Measurements from ENCODE around the gene OR7A5. TPM values are rescaled to one million over a fixed set of nuclear protein-coding genes. Genes with fewer than 3 reads are reported as not detected.

The OR7A5 gene
- total RNA-seq: not detected in 2 replicates

DNA sequence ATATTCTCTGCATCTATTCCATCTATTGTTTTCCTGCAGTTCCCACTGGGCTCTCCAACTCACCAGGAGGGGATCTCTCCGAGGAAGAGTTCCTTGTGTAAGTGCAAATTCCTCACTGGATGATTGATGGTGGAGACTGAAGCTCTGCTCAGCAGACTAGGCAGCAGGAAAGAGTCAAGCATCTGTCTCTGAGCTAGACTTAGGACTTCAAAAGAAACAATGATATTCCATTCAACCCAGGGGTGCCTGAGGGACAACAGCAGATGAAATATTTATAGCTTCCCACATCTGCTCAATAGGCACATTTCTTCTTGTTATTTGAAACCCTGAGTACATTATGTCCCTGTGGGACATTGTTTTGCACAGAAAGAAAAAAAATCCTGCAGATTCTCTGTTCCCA lies at the start of gene OR7A5, which contains the start of gene OR7C1:
TSS of gene OR7A5 (minus strand) at position 175 of the 400 bp plus-strand sequence. CDS start 6,944 bp downstream, outside the sequence.
TSS of gene OR7C1 (minus strand) at position 175 of the 400 bp plus-strand sequence. CDS start 35,049 bp downstream, outside the sequence.

DNA sequence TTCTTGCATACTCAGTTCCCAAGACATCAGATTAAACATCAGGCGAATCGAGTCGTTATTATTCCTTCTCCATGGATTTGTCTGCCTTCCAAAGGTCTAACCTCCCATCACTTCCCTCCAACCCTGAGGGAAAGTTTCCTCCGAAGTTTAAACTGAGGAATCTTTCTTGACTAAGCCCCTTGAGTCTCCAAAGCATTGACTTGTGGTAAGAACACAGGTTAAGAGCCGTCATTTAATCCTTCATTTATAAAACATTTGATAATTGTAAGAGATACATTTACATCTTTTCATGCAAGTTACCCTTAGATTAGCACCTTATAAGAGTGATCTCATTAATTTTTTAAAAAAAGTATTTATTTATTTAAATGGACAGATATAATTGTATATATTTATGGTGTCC lies 13.8 kb upstream of the OR7A5 start, which contains the start of gene OR7A10:
TSS of gene OR7A10 (minus strand) at position 101 of the 400 bp plus-strand sequence. CDS start 7,045 bp downstream, outside the sequence.

DNA sequence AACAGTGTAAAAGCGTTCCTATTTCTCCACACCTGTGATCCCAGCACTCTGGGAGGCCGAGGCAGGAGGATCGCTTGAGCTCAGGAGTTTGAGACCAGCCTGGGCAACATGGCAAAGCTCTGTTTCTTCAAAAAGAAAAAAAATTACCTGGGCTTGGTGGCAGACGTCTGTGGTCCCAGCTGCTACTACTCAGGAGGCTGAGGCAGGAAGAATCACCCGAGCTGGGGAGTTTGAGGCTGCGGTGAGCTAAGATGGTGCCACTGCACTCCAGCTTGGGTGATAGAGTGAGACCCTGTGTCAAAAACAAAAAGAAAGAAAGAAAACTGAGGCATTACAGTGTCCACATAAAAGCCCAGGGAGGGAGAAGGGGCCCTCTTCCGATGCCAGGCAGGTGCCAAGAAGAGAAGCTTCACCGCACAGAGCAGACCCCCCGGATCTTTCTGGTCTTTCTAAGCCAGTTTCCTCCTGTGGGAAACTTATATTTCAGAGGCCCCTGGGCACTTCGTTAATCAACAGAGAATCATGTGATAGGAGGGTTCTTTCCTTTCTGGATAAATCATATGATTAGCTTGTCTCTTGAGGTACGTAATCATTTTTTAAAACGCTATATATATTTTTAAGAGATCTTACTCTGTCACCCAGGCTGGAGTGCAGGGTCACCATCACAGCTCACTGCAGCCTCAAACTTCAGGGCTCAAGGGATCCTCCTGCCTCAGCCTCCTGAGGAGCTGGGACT lies 56.7 kb downstream of the OR7A5 start, which contains the start of gene ADGRE2:
TSS of gene ADGRE2 (minus strand) at position 451 of the 736 bp plus-strand sequence. CDS start 1,804 bp downstream, outside the sequence.

Other genes starting within 250 kb of the OR7A5 start
- gene ADGRE3, start 160.3 kb downstream of the OR7A5 start, total RNA-seq: not detected in 2 replicates
- 4.5 and 6.7 TPM in 2 replicates for gene ZNF333, start 145.1 kb downstream of the OR7A5 start, total RNA-seq
- gene ADGRE2, start 56.6 kb downstream of the OR7A5 start, total RNA-seq: 0.21 and 0.48 TPM in 2 replicates
- under 0.01 TPM in 1 of 2 replicates, not detected in the other for gene OR7C1, start within 50 bp of the OR7A5 start, total RNA-seq
- gene OR7A10, start 13.7 kb upstream of the OR7A5 start, total RNA-seq: not detected in 2 replicates
- gene OR7A17, start 50.9 kb upstream of the OR7A5 start, total RNA-seq: not detected in 2 replicates
- not detected in 2 replicates for gene OR7C2, start 106.3 kb upstream of the OR7A5 start, total RNA-seq
- gene SLC1A6, start 144.7 kb upstream of the OR7A5 start, total RNA-seq: not detected in 2 replicates
- 0.21 and 0.72 TPM in 2 replicates for gene CASP14, start 214.3 kb upstream of the OR7A5 start, total RNA-seq
- not detected in 2 replicates for gene OR1I1, start 247.0 kb upstream of the OR7A5 start, total RNA-seq

All from tracheal epithelial cell (primary cell).